Type B pancreatic cell (in vitro differentiated cells): ENCODE results near the gene GPR153. TPM values are rescaled to one million over a fixed set of nuclear protein-coding genes. Genes with fewer than 3 reads are reported as not detected.

Source experiments
- DNase-seq: peaks from one replicate; pipeline ENCODE4 v3.0.0; 2021; ENCODE audit warnings: mixed read lengths; ENCODE audit not compliant: unreplicated experiment; ENCODE audit errors: extremely low spot score
- H3K27ac Mint-ChIP-seq: 2 replicates; pipeline ENCODE4 v1.8.0; 2021; ENCODE audit warnings: mild to moderate bottlenecking, mixed read lengths
- H3K27me3 Mint-ChIP-seq: 2 replicates; pipeline ENCODE4 v1.8.0; 2021; ENCODE audit warnings: mixed read lengths
- H3K36me3 Mint-ChIP-seq: 2 replicates; pipeline ENCODE4 v1.8.0; 2021; ENCODE audit warnings: mixed read lengths
- H3K4me1 Mint-ChIP-seq: one replicate; pipeline ENCODE4 v1.8.0; 2021; ENCODE audit warnings: mixed read lengths; ENCODE audit not compliant: unreplicated experiment
- H3K4me3 Mint-ChIP-seq: 2 replicates; pipeline ENCODE4 v1.8.0; 2021; ENCODE audit warnings: mild to moderate bottlenecking, mixed read lengths
- H3K9me3 Mint-ChIP-seq: 2 replicates; pipeline ENCODE4 v1.8.0; 2021; ENCODE audit warnings: mixed read lengths
- CTCF ChIP-seq: fragments of 200-600 bp; sonication (generic); conservative IDR thresholded peaks from 2 replicates; pipeline ENCODE4 v1.5.0; 2021; ENCODE audit warnings: antibody characterized with exemption, mild to moderate bottlenecking
- total RNA-seq: library from RNA; stranded (reverse); gene quantifications from 2 replicates; pipeline ENCODE4 v1.2.1, GENCODE V29; 2021; ENCODE audit warnings: low replicate concordance

Gene GPR153
- total RNA-seq, 1 donor from 2014 or later, result 6.1 TPM

DNA sequence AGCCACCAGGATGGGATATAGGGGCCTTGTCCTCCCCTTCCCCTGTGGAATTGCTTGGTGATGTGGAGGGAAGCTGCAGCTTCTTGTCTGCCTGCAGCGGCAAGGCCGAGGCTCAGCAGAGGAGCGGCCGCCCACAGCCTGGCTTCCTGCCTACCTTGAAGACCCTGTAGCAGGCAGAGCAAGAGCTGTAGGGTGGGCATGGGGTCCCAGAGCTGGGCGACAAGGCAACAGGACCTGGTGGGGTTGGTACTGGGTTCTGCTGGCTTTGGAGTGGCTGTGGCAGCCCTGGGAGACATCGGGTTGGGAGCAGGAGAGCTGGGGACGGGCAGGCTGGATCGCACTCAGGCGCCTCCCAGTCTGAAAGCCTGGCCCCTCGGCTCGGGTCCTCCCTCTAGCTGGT is 5.7 kb upstream of the GPR153 start:
- no peaks in the 10 kb centered on the region for H3K36me3 Mint-ChIP-seq
- H3K9me3 Mint-ChIP-seq, result no peaks in the 10 kb centered on the region
- H3K4me1 Mint-ChIP-seq, result peaks cover 29% of the 10 kb centered on the region
- H3K27ac Mint-ChIP-seq, result no peak overlapping the region
- peaks cover 7% of the 10 kb centered on the region for H3K27me3 Mint-ChIP-seq
- no peak for TF ChIP-seq CTCF
- no peak for DNase-seq
- no peak overlapping the region for H3K4me3 Mint-ChIP-seq

DNA sequence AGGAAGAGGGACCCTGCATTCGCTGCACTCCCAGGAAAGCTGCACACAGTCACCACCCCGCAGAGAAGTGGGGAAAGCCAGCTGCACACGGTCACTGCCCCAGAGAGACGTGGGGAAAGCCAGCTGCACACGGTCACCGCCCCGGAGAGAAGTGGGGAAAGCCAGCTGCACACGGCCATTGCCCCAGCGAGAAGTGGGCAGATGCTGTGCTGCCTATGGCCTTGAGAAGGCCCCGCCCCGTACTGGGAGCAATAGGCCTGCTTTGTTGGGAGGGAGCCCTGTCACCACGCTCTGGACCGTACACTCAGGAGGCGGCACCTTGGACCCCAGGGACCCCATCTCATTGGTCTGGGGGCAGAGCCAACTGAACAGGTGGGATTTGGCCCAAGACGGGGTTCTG is 4.3 kb upstream of the GPR153 start:
- Mint-ChIP-seq H3K4me3 (no peak overlapping the region), H3K4me1 (peaks cover 19% of the 10 kb centered on the region), H3K27ac (no peak overlapping the region), H3K9me3 (no peaks in the 10 kb centered on the region), H3K27me3 (peaks cover 7% of the 10 kb centered on the region), H3K36me3 (no peaks in the 10 kb centered on the region)
- DNase-seq, result no peak
- TF ChIP-seq CTCF, result no peak

DNA sequence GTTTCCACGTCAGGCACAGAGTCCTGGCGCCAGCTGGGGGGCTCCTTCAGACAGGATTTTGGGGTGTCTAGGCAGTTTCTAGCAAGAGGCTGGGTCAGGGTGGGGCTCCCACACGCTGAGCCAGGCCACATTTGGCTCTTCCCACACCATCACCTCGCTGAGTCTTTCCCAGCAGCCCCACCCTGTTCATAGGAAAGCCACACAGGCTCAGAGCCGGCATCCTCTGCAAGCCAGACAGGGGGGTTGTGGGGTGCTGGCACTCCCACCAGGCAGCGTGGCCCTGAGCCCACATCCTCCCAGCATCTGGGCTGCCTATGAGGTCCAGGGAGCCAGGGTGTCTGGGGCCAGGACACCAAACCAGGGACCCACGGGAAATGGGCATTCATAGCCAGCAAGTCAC is 2.8 kb upstream of the GPR153 start:
- H3K4me1 Mint-ChIP-seq, result peaks cover 13% of the 10 kb centered on the region
- H3K36me3 Mint-ChIP-seq, result no peaks in the 10 kb centered on the region

GRCh38 chr1:6262555-6263420 is 1.9 kb upstream of the GPR153 start:
- DNase-seq, result no peak
- Mint-ChIP-seq H3K36me3 (no peaks in the 10 kb centered on the region), H3K27me3 (peaks cover 21% of the 10 kb centered on the region), H3K4me3 (no peak overlapping the region), H3K4me1 (peaks cover 6% of the 10 kb centered on the region), H3K27ac (no peak overlapping the region), H3K9me3 (no peaks in the 10 kb centered on the region)
- TF ChIP-seq CTCF, result no peak

More for the DNA sequence above, 2.8 kb upstream of the GPR153 start:
- no peaks in the 10 kb centered on the region for H3K9me3 Mint-ChIP-seq
- TF ChIP-seq CTCF, result no peak
- H3K4me3 Mint-ChIP-seq, result no peak overlapping the region
- H3K27me3 Mint-ChIP-seq, result peaks cover 18% of the 10 kb centered on the region
- no peak for DNase-seq
- H3K27ac Mint-ChIP-seq, result no peak overlapping the region

DNA sequence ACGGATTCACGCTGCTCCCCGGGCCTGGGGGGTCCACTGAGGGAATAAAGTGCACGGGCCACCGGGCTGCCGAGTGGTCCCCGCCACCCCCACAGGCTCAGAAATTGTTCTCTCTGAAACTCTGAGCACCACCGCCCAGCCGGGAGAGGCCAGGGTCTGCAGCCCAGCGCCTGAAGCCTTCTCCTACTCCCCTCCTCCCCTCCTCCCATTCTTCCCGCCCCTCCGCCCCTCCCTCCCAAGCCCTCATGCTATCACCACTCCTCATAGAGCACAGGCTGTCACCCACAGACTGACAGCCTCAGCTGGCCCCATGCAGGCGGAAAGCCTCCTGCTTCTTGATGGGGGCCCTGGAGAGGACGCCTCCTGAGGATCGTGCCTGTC is 707 bp upstream of the GPR153 start:
- no peak for TF ChIP-seq CTCF
- Mint-ChIP-seq H3K9me3 (no peaks in the 10 kb centered on the region), H3K36me3 (no peaks in the 10 kb centered on the region), H3K4me3 (peak overlapping the region; percentile 77), H3K27ac (peak overlapping the region; percentile 80), H3K27me3 (peaks cover 30% of the 10 kb centered on the region), H3K4me1 (peaks cover 4% of the 10 kb centered on the region)
- no peak for DNase-seq
